ENCODE measurements around the gene TEAD2.

- no peak for TF ChIP-seq EZH2phosphoT487 (IDR thresholded peaks at IDR 0.05; ENCODE audit: borderline replicate concordance)
- no peak for TF ChIP-seq CTCF (conservative IDR thresholded peaks at IDR 0.05; ENCODE audit: low read length)
Measured at GRCh38 chr19:49295208-49295880, 66.9 kb downstream of the TEAD2 start.
